ENCODE measurements around the gene ATP13A5. TPM values are rescaled to one million over a fixed set of nuclear protein-coding genes. Genes with fewer than 3 reads are reported as not detected.

ATP13A5 gene
- total and polyA plus RNA-seq, 2 experiments from 2014 or later = not detected

GRCh38 chr3:193416629-193417028 is 38.1 kb upstream of the ATP13A5 start:
- Histone ChIP-seq H3K9me2 (ENCODE audit: insufficient read depth) (peaks cover 8% of the 10 kb centered on the region; the same call in 1 of the 2 replicates), H3K27me3 (ENCODE audit: insufficient read depth) (no peaks in the 10 kb centered on the region), H3K36me3 (ENCODE audit: insufficient read depth) (no peaks in the 10 kb centered on the region), H4K20me1 (replicated peaks; ENCODE audit: insufficient read depth) (no peaks in the 10 kb centered on the region), H3K4me3 (no peak overlapping the region), H3K4me2 (no peak overlapping the region), H3F3A (replicated peaks; ENCODE audit: low read depth) (no peaks in the 10 kb centered on the region), H2AFZ (no peak overlapping the region), H3K27ac (ENCODE audit: low read depth) (no peak overlapping the region), H3K4me1 (ENCODE audit: insufficient read depth) (no peaks in the 10 kb centered on the region), H3K79me2 (replicated peaks; ENCODE audit: insufficient read depth) (no peaks in the 10 kb centered on the region)
- H3K36me3 Mint-ChIP-seq (ENCODE audit: low read depth) = peaks cover 21% of the 10 kb centered on the region
- ATAC-seq (no peak), DNase-seq (ENCODE audit: low spot score) (no peak)
- H3K27ac Mint-ChIP-seq = no peak overlapping the region
- peaks cover 44% of the 10 kb centered on the region for H3K9me3 Mint-ChIP-seq
- H3K4me3 Mint-ChIP-seq = no peak overlapping the region
- H3K4me1 Mint-ChIP-seq = peaks cover 4% of the 10 kb centered on the region; the same call in 1 of the 3 replicates
- no peak for TF ChIP-seq CREB1 (CRISPR knock-in tag; IDR thresholded peaks at IDR 0.05; ENCODE audit: low read depth)
- no peak for TF ChIP-seq ZNF114 (CRISPR knock-in tag; IDR thresholded peaks at IDR 0.05)
- no peaks in the 10 kb centered on the region for H3K27me3 Mint-ChIP-seq (ENCODE audit: insufficient read depth, low read depth, poor library complexity)

DNA sequence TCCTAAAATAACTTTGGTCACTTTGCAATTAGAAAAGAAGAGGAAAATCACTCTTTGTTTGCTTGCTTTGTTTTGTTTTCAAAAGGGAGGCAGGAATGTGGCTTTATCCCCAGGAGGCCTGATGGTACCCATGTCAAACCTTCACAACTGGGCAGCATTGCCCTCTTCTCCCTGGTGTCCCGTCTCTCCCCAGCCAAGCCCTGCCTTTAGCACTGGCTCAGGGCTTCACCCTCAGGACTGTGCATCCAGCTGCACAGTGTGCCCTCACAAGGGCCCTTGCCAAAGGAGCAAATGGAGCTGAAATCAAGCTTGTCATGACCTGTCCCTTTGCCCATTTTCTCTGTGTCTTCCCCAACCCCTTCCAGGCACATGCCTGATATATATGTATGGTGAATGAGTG is 29.1 kb upstream of the ATP13A5 start:
- DNase-seq (ENCODE audit: low spot score) = no peak
- H3K36me3 Mint-ChIP-seq (ENCODE audit: low read depth) = no peaks in the 10 kb centered on the region
- H3K27ac Mint-ChIP-seq = no peak overlapping the region; the same call in 1 of the 2 replicates

GRCh38 chr3:193407112-193407511 is 28.6 kb upstream of the ATP13A5 start:
- Histone ChIP-seq H4K20me1 (replicated peaks; ENCODE audit: insufficient read depth) (no peaks in the 10 kb centered on the region), H3K9me2 (ENCODE audit: insufficient read depth) (peaks cover 19% of the 10 kb centered on the region; the same call in 1 of the 2 replicates), H3K27ac (ENCODE audit: low read depth) (no peak overlapping the region), H3K79me2 (replicated peaks; ENCODE audit: insufficient read depth) (no peaks in the 10 kb centered on the region), H3F3A (replicated peaks; ENCODE audit: low read depth) (no peaks in the 10 kb centered on the region), H3K36me3 (ENCODE audit: insufficient read depth) (no peaks in the 10 kb centered on the region; the same call in 1 of the 2 replicates), H3K4me2 (no peak overlapping the region), H2AFZ (0 out of 2 replicates have a peak overlapping the region, but pooled peaks have one; percentile 69), H3K4me3 (no peak overlapping the region), H3K27me3 (ENCODE audit: insufficient read depth) (no peaks in the 10 kb centered on the region), H3K4me1 (ENCODE audit: insufficient read depth) (peaks cover 8% of the 10 kb centered on the region)
- H3K4me1 Mint-ChIP-seq = peaks cover 14% of the 10 kb centered on the region
- peaks cover 4% of the 10 kb centered on the region for H3K27me3 Mint-ChIP-seq (ENCODE audit: insufficient read depth, low read depth, poor library complexity)
- peaks cover 1% of the 10 kb centered on the region; the same call in 1 of the 3 replicates for H3K9me3 Mint-ChIP-seq
- DNase-seq (ENCODE audit: low spot score) = peak; percentile 17
- ATAC-seq = peak; percentile 69
- H3K27ac Mint-ChIP-seq = no peak overlapping the region
- no peak overlapping the region for H3K4me3 Mint-ChIP-seq
- H3K36me3 Mint-ChIP-seq (ENCODE audit: low read depth) = no peaks in the 10 kb centered on the region
- TF ChIP-seq, protein P1, sequence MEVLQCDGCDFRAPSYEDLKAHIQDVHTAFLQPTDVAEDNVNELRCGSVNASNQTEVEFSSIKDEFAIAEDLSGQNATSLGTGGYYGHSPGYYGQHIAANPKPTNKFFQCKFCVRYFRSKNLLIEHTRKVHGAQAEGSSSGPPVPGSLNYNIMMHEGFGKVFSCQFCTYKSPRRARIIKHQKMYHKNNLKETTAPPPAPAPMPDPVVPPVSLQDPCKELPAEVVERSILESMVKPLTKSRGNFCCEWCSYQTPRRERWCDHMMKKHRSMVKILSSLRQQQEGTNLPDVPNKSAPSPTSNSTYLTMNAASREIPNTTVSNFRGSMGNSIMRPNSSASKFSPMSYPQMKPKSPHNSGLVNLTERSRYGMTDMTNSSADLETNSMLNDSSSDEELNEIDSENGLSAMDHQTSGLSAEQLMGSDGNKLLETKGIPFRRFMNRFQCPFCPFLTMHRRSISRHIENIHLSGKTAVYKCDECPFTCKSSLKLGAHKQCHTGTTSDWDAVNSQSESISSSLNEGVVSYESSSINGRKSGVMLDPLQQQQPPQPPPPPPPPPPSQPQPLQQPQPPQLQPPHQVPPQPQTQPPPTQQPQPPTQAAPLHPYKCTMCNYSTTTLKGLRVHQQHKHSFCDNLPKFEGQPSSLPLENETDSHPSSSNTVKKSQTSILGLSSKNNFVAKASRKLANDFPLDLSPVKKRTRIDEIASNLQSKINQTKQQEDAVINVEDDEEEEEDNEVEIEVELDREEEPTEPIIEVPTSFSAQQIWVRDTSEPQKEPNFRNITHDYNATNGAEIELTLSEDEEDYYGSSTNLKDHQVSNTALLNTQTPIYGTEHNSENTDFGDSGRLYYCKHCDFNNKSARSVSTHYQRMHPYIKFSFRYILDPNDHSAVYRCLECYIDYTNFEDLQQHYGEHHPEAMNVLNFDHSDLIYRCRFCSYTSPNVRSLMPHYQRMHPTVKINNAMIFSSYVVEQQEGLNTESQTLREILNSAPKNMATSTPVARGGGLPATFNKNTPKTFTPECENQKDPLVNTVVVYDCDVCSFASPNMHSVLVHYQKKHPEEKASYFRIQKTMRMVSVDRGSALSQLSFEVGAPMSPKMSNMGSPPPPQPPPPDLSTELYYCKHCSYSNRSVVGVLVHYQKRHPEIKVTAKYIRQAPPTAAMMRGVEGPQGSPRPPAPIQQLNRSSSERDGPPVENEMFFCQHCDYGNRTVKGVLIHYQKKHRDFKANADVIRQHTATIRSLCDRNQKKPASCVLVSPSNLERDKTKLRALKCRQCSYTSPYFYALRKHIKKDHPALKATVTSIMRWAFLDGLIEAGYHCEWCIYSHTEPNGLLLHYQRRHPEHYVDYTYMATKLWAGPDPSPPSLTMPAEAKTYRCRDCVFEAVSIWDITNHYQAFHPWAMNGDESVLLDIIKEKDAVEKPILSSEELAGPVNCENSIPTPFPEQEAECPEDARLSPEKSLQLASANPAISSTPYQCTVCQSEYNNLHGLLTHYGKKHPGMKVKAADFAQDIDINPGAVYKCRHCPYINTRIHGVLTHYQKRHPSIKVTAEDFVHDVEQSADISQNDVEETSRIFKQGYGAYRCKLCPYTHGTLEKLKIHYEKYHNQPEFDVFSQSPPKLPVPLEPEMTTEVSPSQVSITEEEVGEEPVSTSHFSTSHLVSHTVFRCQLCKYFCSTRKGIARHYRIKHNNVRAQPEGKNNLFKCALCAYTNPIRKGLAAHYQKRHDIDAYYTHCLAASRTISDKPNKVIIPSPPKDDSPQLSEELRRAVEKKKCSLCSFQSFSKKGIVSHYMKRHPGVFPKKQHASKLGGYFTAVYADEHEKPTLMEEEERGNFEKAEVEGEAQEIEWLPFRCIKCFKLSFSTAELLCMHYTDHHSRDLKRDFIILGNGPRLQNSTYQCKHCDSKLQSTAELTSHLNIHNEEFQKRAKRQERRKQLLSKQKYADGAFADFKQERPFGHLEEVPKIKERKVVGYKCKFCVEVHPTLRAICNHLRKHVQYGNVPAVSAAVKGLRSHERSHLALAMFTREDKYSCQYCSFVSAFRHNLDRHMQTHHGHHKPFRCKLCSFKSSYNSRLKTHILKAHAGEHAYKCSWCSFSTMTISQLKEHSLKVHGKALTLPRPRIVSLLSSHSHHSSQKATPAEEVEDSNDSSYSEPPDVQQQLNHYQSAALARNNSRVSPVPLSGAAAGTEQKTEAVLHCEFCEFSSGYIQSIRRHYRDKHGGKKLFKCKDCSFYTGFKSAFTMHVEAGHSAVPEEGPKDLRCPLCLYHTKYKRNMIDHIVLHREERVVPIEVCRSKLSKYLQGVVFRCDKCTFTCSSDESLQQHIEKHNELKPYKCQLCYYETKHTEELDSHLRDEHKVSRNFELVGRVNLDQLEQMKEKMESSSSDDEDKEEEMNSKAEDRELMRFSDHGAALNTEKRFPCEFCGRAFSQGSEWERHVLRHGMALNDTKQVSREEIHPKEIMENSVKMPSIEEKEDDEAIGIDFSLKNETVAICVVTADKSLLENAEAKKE (CRISPR knock-in tag; IDR thresholded peaks at IDR 0.05) = no peak
- TF ChIP-seq NANOG (IDR thresholded peaks at IDR 0.05; ENCODE audit: borderline replicate concordance) (no peak), ZNF114 (CRISPR knock-in tag; IDR thresholded peaks at IDR 0.05) (no peak), ZNF331 (CRISPR knock-in tag; IDR thresholded peaks at IDR 0.05; ENCODE audit: low read depth) (no peak), STAT1 (IDR thresholded peaks at IDR 0.05; ENCODE audit: unreplicated experiment) (no peak), CREB1 (CRISPR knock-in tag; IDR thresholded peaks at IDR 0.05; ENCODE audit: low read depth) (no peak), CTCF (conservative IDR thresholded peaks at IDR 0.05; ENCODE audit: low read depth in 2 of 2) (no peak)

More for the DNA sequence above, 29.1 kb upstream of the ATP13A5 start:
- no peak overlapping the region for H3K27ac ChIP-seq (ENCODE audit: low read depth)
- Mint-ChIP-seq H3K27me3 (ENCODE audit: insufficient read depth, low read depth, poor library complexity) (peaks cover 4% of the 10 kb centered on the region), H3K4me1 (peaks cover 14% of the 10 kb centered on the region), H3K4me3 (no peak overlapping the region), H3K9me3 (peaks cover 5% of the 10 kb centered on the region; the same call in 2 of the 3 replicates)
- H2AFZ ChIP-seq = peak overlapping the region; percentile 56; the same call in 1 of the 2 replicates
- no peaks in the 10 kb centered on the region for H3K79me2 ChIP-seq (replicated peaks; ENCODE audit: insufficient read depth)
- ATAC-seq = peak; percentile 51; the same call in 2 of the 3 replicates
- H3K4me2 ChIP-seq = peak overlapping the region; percentile 23; the same call in 1 of the 2 replicates
- no peak for TF ChIP-seq ZNF114 (CRISPR knock-in tag; IDR thresholded peaks at IDR 0.05)
- H3K36me3 ChIP-seq (ENCODE audit: insufficient read depth) = no peaks in the 10 kb centered on the region; the same call in 1 of the 2 replicates
- H3K27me3 ChIP-seq (ENCODE audit: insufficient read depth) = no peaks in the 10 kb centered on the region
- peaks cover 8% of the 10 kb centered on the region for H3K4me1 ChIP-seq (ENCODE audit: insufficient read depth)
- H3K4me3 ChIP-seq = no peak overlapping the region
- no peaks in the 10 kb centered on the region for H4K20me1 ChIP-seq (replicated peaks; ENCODE audit: insufficient read depth)
- H3F3A ChIP-seq (replicated peaks; ENCODE audit: low read depth) = no peaks in the 10 kb centered on the region
- peaks cover 22% of the 10 kb centered on the region; the same call in 1 of the 2 replicates for H3K9me2 ChIP-seq (ENCODE audit: insufficient read depth)
